Measurements from ENCODE around the gene APCDD1.
A peak's percentile ranks its signal among the peaks of the same experiment; 100 is the strongest.

APCDD1 gene

DNA sequence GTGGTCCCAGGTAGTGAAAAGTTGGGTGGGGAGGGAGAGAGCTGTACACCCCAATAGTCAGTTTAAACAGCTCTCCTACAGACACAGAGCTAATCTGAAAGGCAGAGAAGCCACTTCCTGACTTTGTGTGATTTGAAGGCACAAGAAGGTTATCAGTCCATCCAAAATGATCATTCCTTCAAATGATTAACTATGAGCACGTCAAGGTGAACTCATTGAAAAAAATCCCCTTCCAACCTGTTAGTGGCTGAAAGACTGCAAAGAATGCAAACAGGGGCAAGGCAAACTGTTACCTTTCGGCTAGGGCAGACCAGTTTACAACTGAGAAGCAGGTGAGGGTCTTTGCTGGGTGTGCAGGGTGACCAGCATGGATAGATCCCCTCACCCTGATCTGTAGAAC lies 22.8 kb upstream of the APCDD1 start:
- no peak for DNase-seq (ENCODE audit: low read depth, low spot score)

GRCh38 chr18:10432781-10433180 lies 21.7 kb upstream of the APCDD1 start:
- no peak for DNase-seq (ENCODE audit: low read depth, low spot score)

DNA sequence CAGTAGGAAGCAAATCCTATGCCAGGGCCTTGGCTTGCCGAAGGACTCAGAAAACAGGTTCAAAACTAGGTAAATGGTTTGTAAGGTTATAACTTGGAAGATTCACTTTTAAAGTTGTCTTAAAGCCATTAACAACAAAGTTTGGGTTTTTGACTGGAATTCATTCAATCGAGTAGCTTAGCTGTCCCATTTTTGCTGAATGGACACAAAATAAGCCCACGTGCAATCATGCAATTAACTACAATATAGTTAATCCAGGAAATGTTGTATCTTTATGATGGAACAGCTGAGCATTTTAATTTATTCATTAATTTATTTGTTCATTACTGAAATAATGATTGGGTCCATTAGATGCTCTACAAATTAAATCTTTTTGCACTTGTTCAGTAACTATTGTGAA lies 18.3 kb upstream of the APCDD1 start:
- DNase-seq (ENCODE audit: low read depth, low spot score), result no peak

DNA sequence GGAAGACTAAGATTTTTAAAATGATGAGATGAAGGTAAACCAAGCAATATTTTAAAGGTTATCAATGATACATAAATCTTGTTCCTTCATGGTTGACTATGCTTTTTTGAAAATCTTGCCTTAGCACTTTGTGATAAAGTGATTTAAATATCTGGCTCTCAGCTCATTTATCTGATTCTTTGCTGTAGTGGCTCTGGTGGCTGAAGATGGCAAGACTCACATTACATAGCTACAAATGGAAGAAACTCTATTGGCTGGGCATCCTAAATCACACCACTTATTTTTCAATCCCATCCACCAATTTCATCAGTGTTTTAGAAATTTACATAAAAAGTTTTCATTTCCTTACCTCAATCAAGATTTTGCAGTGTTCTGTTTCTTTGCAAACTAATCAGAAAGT lies 16.6 kb upstream of the APCDD1 start:
- no peak for DNase-seq (ENCODE audit: low read depth, low spot score)

- DNase-seq (ENCODE audit: low read depth, low spot score), result no peak
These were observed 14.5 kb upstream of the APCDD1 start for GRCh38 chr18:10439898-10440297.

GRCh38 chr18:10440884-10441283 lies 13.6 kb upstream of the APCDD1 start:
- no peak for DNase-seq (ENCODE audit: low read depth, low spot score)

DNA sequence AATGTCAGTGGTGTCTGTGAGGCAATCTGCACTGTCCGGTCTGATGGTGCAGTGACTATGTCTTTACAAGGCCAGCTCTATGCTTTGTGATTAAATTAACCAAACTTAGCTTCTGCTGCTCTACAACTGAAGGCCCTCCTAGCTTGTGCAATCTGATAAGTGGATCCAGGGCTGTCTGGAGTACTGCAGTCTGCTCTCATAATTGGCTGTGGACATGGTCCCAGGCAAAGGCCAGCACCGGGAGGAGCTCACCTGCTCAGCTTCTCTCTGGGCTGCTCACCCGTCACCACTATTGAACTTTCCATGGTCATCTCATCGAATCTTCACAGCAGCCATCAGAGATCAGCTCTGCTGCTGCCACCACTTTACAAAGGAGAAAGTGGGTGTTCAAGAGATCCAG lies 13.0 kb upstream of the APCDD1 start:
- no peak for DNase-seq (ENCODE audit: low read depth, low spot score)

GRCh38 chr18:10442551-10442971 lies 11.9 kb upstream of the APCDD1 start:
- no peak for DNase-seq (ENCODE audit: low read depth, low spot score)

DNA sequence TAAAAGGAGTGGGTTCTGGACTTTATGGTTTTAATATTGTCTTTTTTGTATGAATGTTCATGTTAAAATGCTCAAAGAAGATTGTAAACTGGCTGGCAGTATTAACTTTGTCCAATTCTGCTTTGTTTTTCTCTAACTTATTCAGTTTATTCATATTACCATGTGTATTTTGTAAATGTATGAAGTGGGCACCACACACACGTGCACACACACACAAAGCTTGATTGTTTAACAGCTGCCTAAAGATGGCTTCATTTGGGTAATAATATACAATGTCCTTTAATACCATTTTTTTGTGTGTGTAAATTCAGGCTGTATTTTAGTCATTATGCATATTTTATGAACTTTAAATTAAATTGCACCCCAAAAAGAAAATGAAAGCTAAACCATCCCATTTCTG lies 11.4 kb upstream of the APCDD1 start:
- no peak for DNase-seq (ENCODE audit: low read depth, low spot score)

- no peak for DNase-seq (ENCODE audit: low read depth, low spot score)
These were observed 10.0 kb upstream of the APCDD1 start for GRCh38 chr18:10444314-10445006.

DNA sequence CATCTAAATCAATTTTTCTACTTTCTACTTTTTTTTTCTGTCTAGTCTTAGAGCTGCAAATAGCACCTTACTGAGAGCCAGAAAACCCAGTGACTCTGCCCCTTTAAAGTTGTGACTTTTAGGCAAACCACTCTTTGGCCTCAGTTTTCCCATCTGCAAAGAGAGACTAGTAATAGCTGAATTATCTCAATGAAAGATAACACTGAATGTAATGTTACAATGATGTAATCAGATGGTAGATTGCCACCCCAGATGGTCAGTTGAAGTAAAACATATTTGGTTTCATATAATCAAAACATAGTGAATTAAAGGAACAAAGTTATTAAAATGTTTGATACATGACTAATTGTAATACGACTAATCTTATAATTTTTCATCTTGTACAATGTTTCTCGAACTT lies 5.0 kb upstream of the APCDD1 start:
- DNase-seq (ENCODE audit: low read depth, low spot score), result no peak

DNA sequence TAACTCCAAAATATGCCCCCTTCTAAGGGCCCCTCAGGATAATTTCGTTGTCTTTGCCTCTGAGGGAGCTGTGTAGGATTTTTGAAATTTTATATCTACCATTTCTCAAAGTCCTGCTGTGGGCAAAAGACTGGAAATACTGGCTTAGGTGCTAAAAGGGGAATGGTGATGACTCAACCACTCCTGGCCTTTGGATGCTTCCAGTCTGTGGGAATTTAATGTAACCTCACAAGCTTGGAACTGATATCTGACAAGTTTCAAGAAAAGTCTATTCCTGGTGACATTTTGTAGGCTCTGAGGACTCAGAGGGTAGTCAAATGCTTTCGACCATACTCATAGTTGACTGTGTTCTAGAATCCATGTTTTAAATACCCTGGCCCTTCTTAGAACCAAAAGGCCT lies 3.4 kb upstream of the APCDD1 start:
- DNase-seq (ENCODE audit: low read depth, low spot score), result no peak

- no peak for DNase-seq (ENCODE audit: low read depth, low spot score)
These were observed 1.1 kb upstream of the APCDD1 start for GRCh38 chr18:10453261-10453805.

DNA sequence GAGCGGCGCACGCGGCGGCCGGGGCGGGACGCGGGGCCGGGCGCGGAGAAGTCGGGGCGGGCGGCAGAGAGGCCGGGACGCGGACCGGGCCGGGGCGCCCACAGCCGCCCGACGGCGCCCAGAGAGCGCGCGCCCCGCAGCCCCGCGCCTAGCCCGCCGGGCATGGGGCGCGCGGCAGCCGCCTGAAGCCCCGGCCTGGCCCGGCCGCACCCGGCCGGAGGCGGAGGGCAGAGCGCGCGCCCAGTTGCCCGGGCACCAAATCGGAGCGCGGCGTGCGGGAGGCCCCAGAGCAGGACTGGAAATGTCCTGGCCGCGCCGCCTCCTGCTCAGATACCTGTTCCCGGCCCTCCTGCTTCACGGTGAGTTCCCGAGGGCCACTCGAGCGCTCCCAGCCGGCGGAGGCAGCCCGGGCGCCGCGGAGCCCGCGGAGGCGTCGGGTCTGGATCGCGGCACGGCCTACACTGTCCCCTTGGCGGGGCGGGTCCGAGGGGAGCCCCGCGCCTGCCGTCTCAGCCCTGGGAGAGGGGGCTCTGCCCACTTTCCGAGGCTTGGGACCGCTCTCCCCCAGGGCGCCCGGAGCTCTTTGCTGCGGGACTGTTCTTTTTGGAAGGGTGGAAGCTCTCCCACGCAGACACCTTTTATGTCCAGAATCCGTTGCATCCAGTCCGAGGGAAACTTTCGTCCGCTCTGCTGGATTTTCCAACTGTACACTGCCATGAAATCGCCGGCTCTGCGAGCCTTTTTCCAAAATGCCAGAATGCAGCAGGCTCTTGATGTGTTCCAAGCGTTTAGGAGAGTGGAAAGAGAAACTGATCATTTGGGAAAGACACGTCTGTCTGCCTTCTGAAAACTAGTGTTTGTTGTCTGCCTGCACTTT lies 484 bp downstream of the APCDD1 start:
- DNase-seq (ENCODE audit: low read depth, low spot score), result peak; percentile 58

GRCh38 chr18:10455726-10456453 lies 1.5 kb downstream of the APCDD1 start:
- peak; percentile 50 for DNase-seq (ENCODE audit: low read depth, low spot score)

GRCh38 chr18:10456718-10457117 lies 2.3 kb downstream of the APCDD1 start:
- DNase-seq (ENCODE audit: low read depth, low spot score), result no peak

DNA sequence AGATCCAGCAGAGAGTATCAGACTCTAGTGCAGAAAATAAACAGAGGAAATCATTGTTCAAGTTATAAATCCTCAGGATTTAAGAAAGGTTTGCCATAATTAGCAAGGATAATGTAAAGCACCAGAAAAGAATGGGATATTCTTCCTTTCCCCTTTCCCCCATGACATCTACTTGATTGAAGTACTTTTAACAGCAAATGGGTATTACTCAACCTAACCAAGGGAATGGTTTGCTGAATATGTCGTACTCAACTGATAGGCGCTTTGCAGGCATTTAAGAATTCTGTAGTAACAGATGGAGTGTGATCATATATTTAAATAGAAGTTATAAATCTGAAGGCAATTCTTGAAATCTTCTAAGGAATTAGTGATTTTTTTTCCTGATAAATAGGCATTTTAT lies 2.7 kb downstream of the APCDD1 start:
- DNase-seq (ENCODE audit: low read depth, low spot score), result no peak

GRCh38 chr18:10457767-10458166 lies 3.3 kb downstream of the APCDD1 start:
- DNase-seq (ENCODE audit: low read depth, low spot score), result no peak

- DNase-seq (ENCODE audit: low read depth, low spot score), result no peak
These were observed 4.3 kb downstream of the APCDD1 start for GRCh38 chr18:10458691-10459090.

- DNase-seq (ENCODE audit: low read depth, low spot score), result no peak
These were observed 5.2 kb downstream of the APCDD1 start for GRCh38 chr18:10459587-10459986.

- no peak for DNase-seq (ENCODE audit: low read depth, low spot score)
These were observed 6.1 kb downstream of the APCDD1 start for GRCh38 chr18:10460414-10461018.

GRCh38 chr18:10461989-10462388 lies 7.6 kb downstream of the APCDD1 start:
- DNase-seq (ENCODE audit: low read depth, low spot score), result no peak
